RWPE1 (cell line): Measurements from ENCODE around the gene NUDT3.
"Not testable (repeated sequence)": the region's sequence is repeated elsewhere in the genome, so short reads cannot be mapped to it uniquely, and the experiment has no call there.

Experiments
- CTCF ChIA-PET: fragments of 350-600 bp; sonication (Branson Sonifier 250); formaldehyde crosslinking; extraction: SDS; loops from one replicate; lab custom pipeline; 2021; lab: Yijun Ruan, JAX
- POLR2A ChIA-PET: fragments of 400-600 bp; formaldehyde crosslinking; extraction: SDS; loops from one replicate; lab custom pipeline; 2020; ENCODE audit warnings: antibody characterized with exemption; ENCODE audit not compliant: low non-redundant PET; lab: Yijun Ruan, JAX
- DNase-seq: peaks from one replicate; pipeline ENCODE4 v3.0.0; 2012; ENCODE audit warnings: low spot score
- H3K27ac ChIP-seq: fragments of 450-650 bp; 2 replicates; pipeline ENCODE4 v1.5.1; 2017
- CTCF ChIP-seq: fragments of 450-650 bp; conservative IDR thresholded peaks from 2 replicates; pipeline ENCODE4 v1.5.1; 2017; ENCODE audit warnings: low read depth, mild to moderate bottlenecking

The NUDT3 gene

GRCh38 chr6:34247481-34248197, 144.8 kb downstream of the NUDT3 start:
- peak overlapping the region; percentile 87 for H3K27ac ChIP-seq
- no peak for DNase-seq
- POLR2A ChIA-PET, result interaction anchor here (0.5 to 1.0 kb wide), 2 partner anchors 11 to 81 kb away, joined by 3 read pairs; partner anchors contain the start of gene HMGA1
- no peak for TF ChIP-seq CTCF
- CTCF ChIA-PET, result interaction anchor here (0.6 to 1.6 kb wide), 4 partner anchors 9 to 629 kb away, joined by 3 to 10 read pairs (median 5); no protein-coding TSS in a partner anchor

- ChIA-PET POLR2A (no interaction called here), CTCF (interaction anchor here (0.6 to 1.1 kb wide), 3 partner anchors 9 to 630 kb away, joined by 3 to 5 read pairs (median 4); no protein-coding TSS in a partner anchor)
- DNase-seq, result no peak
- peak; percentile 36; the same call in 1 of the 2 replicates for TF ChIP-seq CTCF
- H3K27ac ChIP-seq, result peak overlapping the region; percentile 87
These were observed 145.7 kb downstream of the NUDT3 start for GRCh38 chr6:34246563-34247391.

- ChIA-PET POLR2A (no interaction called here), CTCF (no interaction called here)
- H3K27ac ChIP-seq, result peak overlapping the region; percentile 87
- no peak for DNase-seq
- no peak for TF ChIP-seq CTCF
These were observed 146.3 kb downstream of the NUDT3 start for GRCh38 chr6:34246249-34246562.

- CTCF ChIA-PET, POLR2A ChIA-PET, DNase-seq: not testable (repeated sequence)
- H3K27ac ChIP-seq, result peak overlapping the region; percentile 87
These were observed 146.7 kb downstream of the NUDT3 start for GRCh38 chr6:34245761-34246140.

- DNase-seq, POLR2A ChIA-PET: not testable (repeated sequence)
- H3K27ac ChIP-seq, result peak overlapping the region; percentile 87
- CTCF ChIA-PET, result interaction anchor here (0.6 kb wide), 1 partner anchor 165 kb away, joined by 3 read pairs; no protein-coding TSS in a partner anchor
These were observed 147.3 kb downstream of the NUDT3 start for GRCh38 chr6:34245032-34245760.

- POLR2A ChIA-PET, result no interaction called here
- CTCF ChIA-PET, result interaction anchor here (0.5 to 1.3 kb wide), 7 partner anchors 17 to 734 kb away, joined by 3 to 9 read pairs (median 4); no protein-coding TSS in a partner anchor
- TF ChIP-seq CTCF, result peak; percentile 38
- H3K27ac ChIP-seq, result peak overlapping the region; percentile 87
- peak; percentile 92 for DNase-seq
These were observed 148.3 kb downstream of the NUDT3 start for GRCh38 chr6:34243901-34244884.
